ENCODE results near the gene ARFGEF2.

DNA sequence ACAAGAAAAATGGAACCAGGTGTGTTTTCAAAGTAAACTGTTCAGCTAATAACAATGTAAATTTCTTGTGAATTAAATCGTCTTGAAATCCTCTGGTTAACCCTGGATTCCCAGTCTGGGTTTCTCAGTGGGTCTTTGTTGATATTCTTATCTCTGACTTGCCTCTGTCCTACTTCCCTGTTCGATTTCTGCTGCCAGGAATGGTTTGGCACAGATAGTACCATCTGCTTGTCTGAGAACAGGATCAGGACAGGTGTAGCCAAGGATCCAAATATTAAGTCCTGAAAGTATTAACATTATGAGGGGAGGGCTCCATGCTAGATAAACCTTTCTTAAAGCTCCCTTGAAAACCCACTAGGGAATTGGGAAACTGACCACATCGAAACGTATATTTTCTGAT, 30.1 kb downstream of the ARFGEF2 start:
- TF ChIP-seq, protein P1, sequence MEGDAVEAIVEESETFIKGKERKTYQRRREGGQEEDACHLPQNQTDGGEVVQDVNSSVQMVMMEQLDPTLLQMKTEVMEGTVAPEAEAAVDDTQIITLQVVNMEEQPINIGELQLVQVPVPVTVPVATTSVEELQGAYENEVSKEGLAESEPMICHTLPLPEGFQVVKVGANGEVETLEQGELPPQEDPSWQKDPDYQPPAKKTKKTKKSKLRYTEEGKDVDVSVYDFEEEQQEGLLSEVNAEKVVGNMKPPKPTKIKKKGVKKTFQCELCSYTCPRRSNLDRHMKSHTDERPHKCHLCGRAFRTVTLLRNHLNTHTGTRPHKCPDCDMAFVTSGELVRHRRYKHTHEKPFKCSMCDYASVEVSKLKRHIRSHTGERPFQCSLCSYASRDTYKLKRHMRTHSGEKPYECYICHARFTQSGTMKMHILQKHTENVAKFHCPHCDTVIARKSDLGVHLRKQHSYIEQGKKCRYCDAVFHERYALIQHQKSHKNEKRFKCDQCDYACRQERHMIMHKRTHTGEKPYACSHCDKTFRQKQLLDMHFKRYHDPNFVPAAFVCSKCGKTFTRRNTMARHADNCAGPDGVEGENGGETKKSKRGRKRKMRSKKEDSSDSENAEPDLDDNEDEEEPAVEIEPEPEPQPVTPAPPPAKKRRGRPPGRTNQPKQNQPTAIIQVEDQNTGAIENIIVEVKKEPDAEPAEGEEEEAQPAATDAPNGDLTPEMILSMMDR (IDR thresholded peaks at IDR 0.05): no peak
- TF ChIP-seq ZFX (IDR thresholded peaks at IDR 0.05; ENCODE audit: borderline replicate concordance): no peak
